Activated T-cell treated with anti-CD3 and anti-CD28 coated beads for 4 hours (primary cell): ENCODE results near the gene SAMMSON.

Source experiments
- DNase-seq: peaks from one replicate; pipeline ENCODE4 v3.0.0-alpha.2; 2020

Gene SAMMSON

DNA sequence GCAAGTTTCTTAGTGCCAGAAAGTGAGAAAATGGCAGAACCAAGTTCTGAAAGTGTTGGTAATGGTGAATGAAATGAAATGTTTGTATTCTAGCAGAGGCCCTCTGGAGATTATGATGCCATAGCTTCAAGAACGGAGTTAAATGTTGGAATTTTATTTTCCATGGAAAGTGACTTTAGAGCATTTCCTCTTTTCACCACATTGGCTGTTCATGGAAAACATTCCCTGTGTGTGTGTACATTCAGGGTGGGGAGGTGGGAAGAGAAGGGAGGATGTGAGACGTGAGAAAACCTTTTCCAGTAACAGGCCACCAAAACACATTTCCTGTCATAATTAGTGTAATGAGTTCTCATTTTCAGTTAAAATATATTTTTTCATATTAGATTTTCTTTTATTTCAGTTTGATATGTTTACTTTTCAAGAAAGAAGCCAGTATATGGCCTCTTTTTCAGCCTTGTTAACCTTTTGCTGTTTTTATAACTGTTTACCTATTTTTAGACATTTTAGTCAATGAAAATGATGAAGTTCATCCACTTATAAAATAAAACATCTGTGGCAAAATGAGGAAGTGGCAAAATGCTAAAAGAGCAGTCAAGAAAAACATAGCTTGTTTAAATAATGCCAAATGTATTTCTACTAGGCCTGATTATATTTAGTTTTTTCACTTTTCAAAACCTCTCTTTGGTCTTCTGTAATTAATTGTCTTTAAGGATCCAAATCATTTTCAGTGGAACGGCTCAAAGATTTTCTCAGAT is 21.6 kb downstream of the SAMMSON start:
- no peak for DNase-seq

DNA sequence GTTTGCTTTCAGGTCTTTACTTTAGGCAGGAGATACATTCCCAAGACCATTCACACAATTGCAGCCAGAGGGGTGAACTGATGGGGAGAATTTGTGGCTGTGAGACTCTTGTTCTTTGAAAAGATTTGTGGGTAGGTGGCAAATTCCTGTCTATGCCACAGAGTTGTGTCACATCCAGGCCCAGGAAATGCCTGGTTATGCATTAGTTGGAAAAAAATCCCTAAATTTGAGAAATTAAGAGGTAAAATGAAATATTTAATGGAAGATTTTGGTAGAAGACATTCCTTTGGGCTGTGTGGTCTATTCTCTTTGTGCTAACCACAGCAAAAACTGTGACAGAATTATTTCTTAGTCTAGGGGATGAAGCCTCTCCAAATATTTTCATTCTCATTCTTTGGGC is 28.8 kb downstream of the SAMMSON start:
- DNase-seq, result no peak

DNA sequence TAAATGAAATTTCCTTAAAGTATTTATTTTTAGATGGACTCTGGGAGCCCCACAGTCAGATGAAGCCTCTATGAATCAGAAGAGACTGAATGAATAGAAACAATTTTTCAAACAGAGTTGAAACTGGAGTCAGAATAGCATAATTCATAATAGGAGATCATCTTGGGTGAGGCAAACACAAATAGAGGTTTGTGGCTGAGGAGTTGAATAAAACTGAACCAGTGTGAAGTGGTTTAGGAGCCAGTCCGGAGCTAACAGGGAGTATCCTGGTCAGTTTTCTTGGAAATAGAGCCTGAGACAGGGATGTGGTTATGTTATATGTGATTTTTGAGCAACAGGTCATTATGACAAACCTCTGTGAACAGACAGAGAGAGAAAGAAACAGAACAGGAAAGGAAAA is 39.2 kb downstream of the SAMMSON start:
- no peak for DNase-seq

DNA sequence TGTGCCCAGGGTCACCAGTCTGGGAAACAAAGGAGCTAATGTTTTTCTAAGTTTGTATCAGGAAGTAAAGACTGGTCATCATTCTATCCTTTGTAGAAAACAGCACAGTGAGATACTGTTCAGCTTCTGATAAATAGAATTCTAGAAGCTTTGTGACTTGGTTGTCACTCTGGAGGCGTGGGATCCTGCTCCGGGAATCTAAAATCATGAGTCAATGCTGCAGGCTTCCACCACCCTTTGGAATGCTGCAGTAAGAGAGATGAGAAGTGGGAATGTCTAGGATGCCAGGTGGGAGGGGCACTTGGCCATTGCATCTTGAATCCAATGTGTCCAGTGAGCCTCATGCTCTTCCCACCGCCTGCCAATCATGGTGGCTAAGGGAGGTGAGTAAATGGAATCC is 40.9 kb downstream of the SAMMSON start:
- DNase-seq, result no peak

DNA sequence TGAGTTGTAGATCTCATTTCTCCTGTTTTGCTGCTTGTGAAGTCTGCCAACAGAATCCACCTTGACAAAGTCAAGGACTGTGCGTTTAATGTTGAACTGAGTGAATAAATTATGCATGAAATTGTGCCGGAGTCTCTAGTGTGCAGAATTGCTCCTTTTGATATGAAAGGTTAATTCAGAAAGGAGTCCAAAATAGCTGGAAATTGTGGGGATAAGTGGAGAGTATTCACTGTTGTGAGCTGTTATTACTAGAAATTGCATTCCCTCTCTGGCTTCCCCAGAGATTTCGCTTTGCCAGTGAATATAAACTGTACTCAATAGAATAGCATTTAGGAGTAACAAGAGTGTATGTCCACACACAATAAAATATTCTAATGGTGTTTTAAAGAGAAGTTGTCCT is 43.1 kb downstream of the SAMMSON start:
- DNase-seq, result no peak

DNA sequence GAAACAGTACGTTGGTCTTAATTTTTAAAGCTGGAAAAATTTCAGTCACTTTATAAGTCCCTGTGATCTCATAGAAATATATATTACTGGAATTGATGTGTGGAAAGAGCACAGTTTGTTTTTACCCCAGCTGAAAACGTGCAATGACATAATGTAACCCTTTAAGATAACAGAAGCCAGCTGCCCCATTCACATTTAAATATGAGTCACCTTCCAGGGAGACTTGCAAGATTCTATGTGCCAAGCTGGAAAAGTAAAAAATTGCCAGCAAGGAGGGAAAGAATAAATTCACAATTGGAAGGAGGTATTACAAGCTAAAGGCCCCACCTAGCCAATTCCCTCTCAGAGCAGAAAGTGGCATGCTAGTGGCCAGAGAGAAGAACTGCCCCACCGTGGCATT is 50.2 kb downstream of the SAMMSON start:
- DNase-seq, result no peak

DNA sequence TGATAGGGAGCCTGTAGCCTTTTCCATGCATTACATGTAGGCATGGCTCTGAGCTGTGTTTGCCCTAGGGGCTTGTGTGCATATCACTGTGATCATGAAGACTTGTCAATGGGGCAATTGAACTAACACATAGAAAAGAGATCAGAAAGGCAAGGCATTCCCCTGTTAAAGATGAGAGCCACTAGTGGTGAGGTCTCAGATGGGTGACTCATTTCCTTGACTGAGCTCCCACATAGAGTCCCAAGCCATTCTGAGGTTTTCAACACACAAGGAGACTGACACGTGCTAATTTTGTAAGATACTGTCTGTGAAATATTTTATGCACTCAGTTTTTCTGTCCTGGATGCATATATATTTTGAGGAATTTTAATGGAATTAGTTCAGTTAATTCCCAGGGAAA is 53.8 kb downstream of the SAMMSON start:
- DNase-seq, result no peak

DNA sequence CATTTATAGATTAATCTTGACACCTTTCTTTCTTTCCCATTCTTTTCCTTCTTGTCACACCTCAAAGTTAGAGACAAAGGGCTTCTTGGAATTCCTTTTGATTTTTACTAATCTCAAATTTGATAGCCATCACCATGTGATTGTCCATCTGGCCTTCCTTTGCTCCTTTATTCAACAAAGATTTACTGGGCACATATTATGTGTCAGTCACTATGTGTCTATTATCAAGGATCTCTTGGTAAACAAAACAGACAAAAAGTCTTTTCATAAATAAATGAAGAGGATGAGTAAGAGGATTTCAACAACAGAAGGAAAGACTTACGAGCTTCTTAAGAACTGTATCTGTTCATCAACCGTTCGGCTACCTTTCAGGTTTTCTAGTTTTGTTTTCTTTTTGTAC is 56.5 kb downstream of the SAMMSON start:
- DNase-seq, result no peak

DNA sequence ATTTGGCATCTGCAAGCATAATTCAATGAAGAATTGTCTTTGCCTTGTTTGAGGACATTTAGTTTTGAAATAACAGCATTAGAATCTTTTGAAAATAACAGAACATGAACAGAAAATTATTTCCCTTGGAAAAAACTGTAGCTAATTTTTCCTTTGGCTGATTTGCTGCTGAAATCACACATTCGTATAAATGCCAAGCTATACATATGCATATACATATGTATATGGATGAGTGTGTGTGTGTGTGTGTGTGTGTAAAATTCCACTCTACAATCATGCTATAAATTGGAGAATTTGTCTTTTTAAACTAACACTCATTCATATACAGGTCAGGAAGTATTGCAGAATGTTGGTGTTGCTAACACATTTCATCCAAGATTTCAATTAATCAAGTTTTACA is 57.9 kb downstream of the SAMMSON start:
- DNase-seq, result no peak

DNA sequence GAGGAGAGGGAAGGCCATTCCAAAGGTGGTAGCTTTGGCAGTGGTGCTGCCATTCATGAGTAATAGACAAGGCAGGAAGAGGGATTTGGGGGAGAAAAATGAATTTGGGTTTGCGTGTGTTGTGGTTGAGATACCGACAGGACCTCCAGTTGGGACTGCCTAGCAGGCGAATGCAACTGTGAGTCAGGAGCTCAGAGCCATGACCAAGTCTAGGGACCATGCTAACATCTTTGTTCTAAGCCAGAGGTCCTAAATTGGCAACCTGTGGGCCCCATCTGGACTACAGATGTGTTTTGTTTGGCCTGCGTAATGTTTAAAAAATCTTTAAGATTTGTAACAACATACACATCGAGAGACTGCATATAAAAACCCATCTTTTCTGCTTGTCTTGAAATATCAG is 61.6 kb downstream of the SAMMSON start:
- DNase-seq, result no peak

DNA sequence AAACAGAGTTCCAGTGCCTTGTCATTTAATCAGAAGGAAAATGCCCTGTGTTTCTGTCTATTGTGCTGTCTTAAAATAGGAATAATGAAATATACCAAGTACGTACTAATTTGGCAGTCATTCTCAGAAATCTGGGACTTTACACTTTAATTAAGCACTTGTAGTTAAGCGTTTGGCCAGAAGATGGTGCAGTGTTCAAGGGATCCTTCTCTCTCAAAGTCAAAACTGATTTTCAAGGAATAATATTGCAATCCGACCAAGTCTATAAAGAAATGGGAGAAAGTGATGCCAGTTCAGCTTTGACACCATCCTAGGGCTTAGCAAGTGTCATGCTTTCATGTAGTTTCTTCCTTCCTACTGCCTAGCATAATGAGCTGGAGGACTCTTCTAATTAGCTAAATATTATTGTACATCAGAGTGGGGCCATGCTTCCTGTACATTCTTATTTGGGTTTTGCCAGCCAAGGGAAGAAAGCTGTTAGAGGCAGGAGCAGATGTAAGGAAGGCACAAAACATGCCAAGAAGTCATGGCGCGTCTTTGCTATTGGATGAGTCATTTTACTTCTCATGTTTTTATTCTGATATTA is 64.8 kb downstream of the SAMMSON start:
- no peak for DNase-seq

DNA sequence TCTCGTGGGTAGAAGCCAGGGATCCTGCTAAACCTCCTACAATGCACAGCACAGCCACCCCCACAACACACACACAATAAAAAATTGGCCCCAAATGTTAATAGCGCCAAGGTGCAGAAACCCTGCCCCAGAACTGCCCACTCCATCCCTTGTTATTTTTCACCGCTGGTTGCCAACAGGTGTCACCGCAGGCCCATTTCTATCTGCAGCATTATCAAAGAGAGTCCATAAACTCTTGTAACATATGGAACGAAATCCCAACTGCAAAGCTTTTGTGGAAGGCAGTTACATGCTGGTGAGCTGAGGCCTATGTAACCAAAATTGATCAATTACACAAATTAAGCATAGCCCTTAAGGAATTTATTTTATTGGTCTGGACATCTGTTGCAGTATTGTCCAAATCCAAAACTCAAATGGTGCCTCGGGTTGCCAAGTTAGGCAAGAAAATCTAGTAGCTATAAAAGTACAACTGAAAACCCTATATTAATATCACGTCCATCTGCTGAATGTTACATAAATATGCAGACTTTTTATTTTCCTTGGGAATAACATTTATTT is 66.2 kb downstream of the SAMMSON start:
- DNase-seq, result no peak

DNA sequence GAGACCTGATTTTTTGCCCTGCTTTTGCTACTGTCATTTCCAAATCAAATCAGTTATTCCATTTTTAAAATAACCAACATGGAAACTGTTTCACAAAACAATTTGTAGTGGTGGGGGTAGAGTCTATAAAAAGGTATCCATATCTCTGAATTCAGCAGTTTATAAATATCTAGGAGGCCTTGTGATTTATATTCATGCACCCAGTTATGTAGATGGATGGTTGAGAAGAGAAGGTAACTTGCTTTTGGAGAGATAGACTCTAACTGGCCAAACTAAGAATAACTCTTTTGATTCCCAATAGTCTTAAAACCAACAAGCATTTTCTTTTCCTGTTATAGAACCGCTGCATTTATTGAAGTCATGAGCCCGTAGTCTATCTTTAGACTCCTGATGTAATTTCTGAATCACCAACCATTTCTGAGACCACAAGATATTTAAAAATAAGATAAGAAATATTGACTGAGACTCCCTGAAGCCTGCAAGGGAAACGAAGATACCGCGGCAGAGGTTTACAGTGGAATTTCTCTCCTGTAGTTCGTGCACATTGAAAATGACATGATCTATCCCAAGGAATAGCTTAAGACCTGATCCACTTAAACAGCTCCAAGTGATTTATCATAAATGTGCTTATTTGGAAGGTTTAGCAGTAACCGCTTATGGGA is 68.5 kb downstream of the SAMMSON start:
- no peak for DNase-seq

DNA sequence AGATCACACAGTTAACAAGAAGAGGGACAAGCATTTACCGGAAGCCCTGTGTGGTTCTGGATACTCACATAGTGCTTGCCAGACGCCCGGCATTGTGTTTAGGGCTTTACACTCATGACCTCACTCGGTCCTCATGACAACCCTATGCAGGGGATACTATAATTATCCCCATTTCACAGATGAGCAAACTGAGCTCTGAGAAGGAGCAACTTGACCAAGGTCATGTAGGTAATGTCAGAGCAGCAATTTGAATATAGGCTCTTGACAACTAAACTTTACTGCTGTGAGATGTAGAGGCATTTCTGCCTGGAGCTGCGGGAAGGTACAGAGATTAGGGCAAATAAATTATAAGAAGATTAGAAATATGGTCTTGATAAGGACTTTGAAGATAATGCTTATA is 70.0 kb downstream of the SAMMSON start:
- no peak for DNase-seq

DNA sequence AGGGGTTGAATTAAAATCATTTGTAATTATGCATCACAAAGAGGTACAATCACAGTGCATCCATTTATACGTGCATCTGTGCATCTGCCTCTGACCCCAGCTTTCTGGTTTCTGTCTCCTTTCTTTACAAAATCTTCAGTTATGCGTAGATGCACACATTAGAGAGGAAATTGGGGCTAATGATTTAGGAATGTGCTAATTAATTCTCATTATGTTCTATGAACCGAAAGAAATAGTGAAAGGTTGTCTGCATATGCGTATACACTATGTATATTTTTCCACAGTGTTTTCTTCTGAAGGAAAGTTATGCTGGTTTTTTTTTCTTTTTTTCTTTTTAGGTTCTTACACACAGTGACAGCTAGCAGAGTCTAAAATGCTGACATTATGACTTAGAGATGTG is 71.6 kb downstream of the SAMMSON start:
- no peak for DNase-seq

DNA sequence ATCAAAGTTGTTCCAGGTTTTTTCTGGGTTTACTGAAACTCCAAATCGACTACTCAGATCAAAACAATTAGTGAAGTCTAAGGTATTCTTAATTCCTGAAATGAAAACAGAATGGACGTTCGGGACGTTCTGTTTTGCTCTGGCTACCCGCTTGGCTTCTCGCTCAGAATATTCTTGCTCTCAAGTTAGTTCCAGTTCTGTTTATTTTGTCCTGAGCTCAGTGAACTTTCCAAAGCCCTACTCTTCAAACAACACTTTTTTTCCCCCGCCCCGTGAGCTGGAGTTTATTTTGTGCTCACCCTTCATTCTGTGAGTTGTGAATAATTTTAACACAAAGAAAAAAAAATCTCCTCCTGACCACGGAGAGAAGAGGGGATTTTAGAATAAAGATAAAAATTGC is 72.6 kb downstream of the SAMMSON start:
- no peak for DNase-seq

DNA sequence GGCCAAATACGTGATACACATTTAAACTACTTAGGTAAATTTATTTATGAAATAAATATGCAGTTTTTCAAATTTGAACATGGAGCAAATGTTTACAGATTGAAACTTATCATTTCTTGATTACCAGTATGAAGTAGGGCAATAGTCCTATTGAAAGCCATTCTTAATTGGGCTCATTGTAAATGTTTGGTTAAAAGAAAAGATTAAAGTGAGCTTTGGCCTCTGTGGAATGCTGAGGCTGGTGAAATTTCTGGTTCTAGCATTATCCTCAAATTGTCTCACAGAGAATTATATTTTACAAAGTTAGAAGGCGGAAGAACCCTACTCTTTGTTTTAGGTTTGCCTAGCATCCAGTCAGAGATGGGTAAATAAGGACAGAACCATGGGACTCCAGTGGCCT is 73.2 kb downstream of the SAMMSON start:
- DNase-seq, result no peak

DNA sequence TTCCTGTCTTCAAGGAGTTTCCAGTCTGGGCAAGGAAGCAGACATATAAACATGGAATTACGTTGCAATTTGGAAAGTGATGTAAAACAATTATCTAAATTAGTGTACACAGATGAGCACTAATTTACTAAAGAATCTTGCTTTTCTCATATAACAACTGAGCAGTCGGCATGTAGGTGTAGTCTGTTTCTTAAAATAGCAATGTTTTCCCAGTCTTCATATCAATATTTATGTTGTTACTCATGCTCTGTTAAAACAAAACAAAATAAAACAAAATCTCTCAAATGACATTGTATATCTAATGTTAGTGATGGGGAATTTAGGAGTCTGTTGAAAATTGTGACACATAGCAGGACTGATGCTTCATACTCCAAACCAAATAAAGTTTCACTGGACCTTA is 75.6 kb downstream of the SAMMSON start:
- no peak for DNase-seq

DNA sequence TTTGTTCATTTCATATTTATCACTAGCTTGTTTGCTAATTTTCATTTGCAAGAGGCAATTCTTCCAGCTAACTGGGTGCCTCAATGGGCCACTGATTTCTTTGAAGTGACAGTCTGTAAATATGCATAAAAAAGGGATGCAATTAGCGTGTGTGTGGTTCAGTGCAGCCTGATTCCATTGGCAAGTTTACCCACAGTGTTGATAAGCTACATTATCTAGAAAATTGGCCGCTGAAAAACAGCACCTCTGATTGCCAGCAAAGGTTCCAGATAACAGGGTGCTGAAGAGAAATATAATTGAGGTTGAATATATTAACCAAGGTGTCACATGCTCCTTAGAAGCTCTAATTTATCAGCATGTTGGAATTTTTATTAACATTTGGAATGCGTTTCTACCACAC is 76.9 kb downstream of the SAMMSON start:
- no peak for DNase-seq

DNA sequence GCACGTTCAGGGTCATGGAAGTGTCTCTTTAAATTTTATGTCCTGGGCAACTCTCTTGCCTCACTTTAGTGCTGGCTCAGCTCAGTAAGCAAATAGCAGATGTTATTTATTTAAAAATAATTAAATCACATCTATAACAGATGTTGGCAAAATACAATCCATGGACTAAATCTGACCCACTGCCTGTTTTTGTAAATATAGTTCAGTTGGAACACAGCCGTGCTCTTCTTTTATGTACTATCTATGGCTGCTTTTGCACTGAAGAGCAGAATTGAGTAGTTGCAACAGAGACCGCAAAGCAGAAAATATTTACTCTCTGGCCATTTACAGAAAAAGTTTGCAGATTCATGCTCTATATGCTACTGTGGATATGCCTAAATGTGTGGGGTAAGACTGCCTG is 79.2 kb downstream of the SAMMSON start:
- no peak for DNase-seq

DNA sequence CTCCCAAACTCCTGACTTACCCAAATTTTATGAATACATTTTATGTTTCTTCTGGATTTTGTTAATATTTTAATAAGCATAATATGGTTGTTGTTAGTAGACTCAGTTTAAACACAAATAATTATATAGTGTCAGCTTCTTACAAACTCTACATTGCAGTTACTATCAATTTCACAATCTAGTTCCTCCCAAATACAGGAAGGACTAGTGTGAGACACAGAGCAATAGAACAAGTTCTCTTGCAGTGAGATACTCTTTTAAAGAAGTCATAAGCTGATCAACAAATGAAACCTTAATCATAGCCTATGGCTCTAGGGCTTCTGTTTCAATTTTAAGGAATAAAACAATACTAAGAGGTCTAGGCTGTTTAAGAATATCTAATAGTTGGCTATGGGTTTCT is 86.1 kb downstream of the SAMMSON start:
- no peak for DNase-seq

DNA sequence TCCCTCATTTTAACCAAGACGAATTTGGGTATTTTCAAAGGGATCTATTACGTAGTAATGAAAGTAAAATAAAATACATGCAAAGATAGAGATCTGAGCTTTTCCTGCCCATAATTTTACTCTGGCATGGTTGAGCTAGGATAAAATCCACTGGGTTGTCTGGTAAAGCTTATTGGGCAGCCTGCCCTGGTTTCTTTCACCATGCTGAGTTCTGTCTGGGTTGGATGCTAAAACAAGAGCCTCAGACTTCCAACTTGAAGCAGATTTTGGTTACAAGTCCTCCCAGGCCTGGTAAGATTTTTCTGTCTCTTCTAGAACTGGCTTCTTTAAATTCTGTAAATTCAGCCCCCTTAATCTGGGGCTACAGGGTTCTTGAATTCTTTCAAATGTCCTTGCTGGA is 86.8 kb downstream of the SAMMSON start:
- no peak for DNase-seq

DNA sequence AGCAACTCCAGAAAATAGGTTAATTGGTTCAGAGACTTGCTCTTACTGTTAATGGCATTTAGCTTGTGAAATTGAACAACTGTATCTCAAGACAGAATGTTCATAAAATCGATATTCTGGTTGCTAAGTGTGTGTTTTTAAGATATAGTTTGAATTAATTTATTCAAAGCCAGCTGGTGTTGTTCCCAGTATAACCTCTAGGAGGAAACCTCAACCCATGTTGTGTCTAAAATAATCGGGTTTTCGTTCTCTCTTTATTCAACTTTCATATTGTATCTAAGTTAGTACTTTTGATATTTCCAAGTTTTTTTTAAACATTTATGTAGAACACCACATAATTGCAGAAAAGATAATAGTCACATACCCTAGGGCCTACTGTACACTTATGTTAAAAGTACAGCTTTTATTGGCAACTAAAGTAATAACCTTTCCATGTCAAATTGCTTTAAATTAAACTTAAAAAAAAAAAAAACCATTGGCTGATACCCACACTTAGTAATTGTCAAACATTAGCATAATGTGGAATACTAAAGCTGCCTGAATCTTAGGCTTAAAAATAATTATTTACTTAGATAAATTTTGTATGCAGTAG is 90.9 kb downstream of the SAMMSON start:
- no peak for DNase-seq

DNA sequence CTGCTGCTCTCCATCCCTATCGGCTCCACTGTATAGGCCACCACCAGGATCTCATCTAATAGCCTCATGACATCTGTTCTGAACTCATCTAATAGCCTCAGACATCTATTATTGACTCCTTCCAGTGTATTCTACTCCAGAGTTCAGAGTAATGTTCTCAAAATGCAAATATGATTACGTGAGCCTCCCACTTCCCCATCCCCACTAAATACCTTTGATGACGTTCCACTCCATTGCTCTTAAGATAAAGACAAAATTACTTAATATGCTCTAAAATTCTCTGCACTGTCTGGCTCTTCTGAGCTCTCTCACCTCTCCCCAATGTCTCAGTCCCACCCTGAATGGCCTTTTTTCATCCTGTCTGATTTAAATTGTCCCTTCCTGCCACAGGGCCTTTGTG is 94.7 kb downstream of the SAMMSON start:
- DNase-seq, result no peak
